CD8-positive, alpha-beta memory T cell (primary cell): ENCODE measurements around the gene CLEC2L. TPM values are rescaled to one million over a fixed set of nuclear protein-coding genes. Genes with fewer than 3 reads are reported as not detected.

ENCODE experiments used
- CTCF ChIA-PET: fragments of 350-600 bp; sonication (Branson Sonifier 250); formaldehyde crosslinking; loops from one replicate; lab custom pipeline; 2021; ENCODE audit warnings: antibody characterized with exemption; lab: Charles Lee
- POLR2A ChIA-PET: fragments of 350-600 bp; sonication (Branson Sonifier 250); formaldehyde crosslinking; loops from one replicate; lab custom pipeline; 2021; ENCODE audit warnings: antibody characterized with exemption; lab: Charles Lee
- DNase-seq, 5 donors: peaks; one replicate each; pipeline versions ENCODE4 v3.0.0 to v3.0.0-alpha.2; 2020 to 2022; ENCODE audit warnings: mixed read lengths in 1 of 5
- H3K27ac ChIP-seq: one replicate; pipeline ENCODE4 v1.7.0; 2013; ENCODE audit warnings: low read depth, mild to moderate bottlenecking, low read length, moderate library complexity
- H3K27me3 ChIP-seq: 2 replicates; pipeline ENCODE4 v1.7.0; 2013; ENCODE audit warnings: low read length, mild to moderate bottlenecking; ENCODE audit not compliant: insufficient read depth, poor library complexity, severe bottlenecking
- H3K36me3 ChIP-seq: 2 replicates; pipeline ENCODE4 v1.7.0; 2013; ENCODE audit warnings: mild to moderate bottlenecking, low read length, moderate library complexity; ENCODE audit not compliant: insufficient read depth
- H3K4me1 ChIP-seq: 2 replicates; pipeline ENCODE4 v1.7.0; 2013; ENCODE audit warnings: mild to moderate bottlenecking, low read length, moderate library complexity; ENCODE audit not compliant: insufficient read depth
- H3K4me3 ChIP-seq: 2 replicates; pipeline ENCODE4 v1.7.0; 2013; ENCODE audit warnings: mild to moderate bottlenecking, low read length
- H3K9me3 ChIP-seq: 2 replicates; pipeline ENCODE4 v1.7.0; 2013; ENCODE audit warnings: mild to moderate bottlenecking, low read length
- H3K27ac Mint-ChIP-seq, 8 donors: one replicate each; pipeline ENCODE4 v1.8.0; 2020 to 2021; ENCODE audit warnings: mixed read lengths in 8 of 8, mild to moderate bottlenecking in 6 of 8, inconsistent platforms in 3 of 8, moderate library complexity in 3 of 8
- H3K27me3 Mint-ChIP-seq, 2 donors: one replicate each; pipeline ENCODE4 v1.8.0; 2020 to 2021; ENCODE audit warnings: mixed read lengths in 2 of 2, mild to moderate bottlenecking in 1 of 2, moderate library complexity in 1 of 2
- H3K36me3 Mint-ChIP-seq, 3 donors: one replicate each; pipeline ENCODE4 v1.8.0; 2020 to 2021; ENCODE audit warnings: mixed read lengths in 3 of 3, inconsistent platforms in 1 of 3, mild to moderate bottlenecking in 1 of 3
- H3K4me1 Mint-ChIP-seq, 3 donors: one replicate each; pipeline ENCODE4 v1.8.0; 2020 to 2021; ENCODE audit warnings: mixed read lengths in 3 of 3, inconsistent platforms in 1 of 3, mild to moderate bottlenecking in 1 of 3
- H3K4me3 Mint-ChIP-seq, 7 donors: one replicate each; pipeline ENCODE4 v1.8.0; 2020 to 2021; ENCODE audit warnings: mixed read lengths in 7 of 7, mild to moderate bottlenecking in 6 of 7, moderate library complexity in 4 of 7, inconsistent platforms in 2 of 7
- H3K9me3 Mint-ChIP-seq, 5 donors: one replicate each; pipeline ENCODE4 v1.8.0; 2020 to 2022; ENCODE audit warnings: mixed read lengths in 5 of 5, mild to moderate bottlenecking in 3 of 5, moderate library complexity in 2 of 5, inconsistent platforms in 1 of 5
- polyA plus RNA-seq: library from polyadenylated mRNA; unstranded; fragments of 300-500 nt; fragmentation: Illumina TruSeq; gene quantifications from one replicate; pipeline ENCODE4 v1.2.3, GENCODE V29; 2021
- total RNA-seq, 2 experiments: library from RNA; stranded (reverse); gene quantifications; one replicate each; pipeline ENCODE4 v1.2.3, GENCODE V29; 2021

The CLEC2L gene
- total RNA-seq (not detected), polyA plus RNA-seq (not detected)

- CTCF ChIA-PET = no interaction called here
Observed at GRCh38 chr7:139523199-139523941, at the start of gene CLEC2L. TSS of gene CLEC2L (plus strand) at chr7:139523685. CDS start at chr7:139523928, 243 bp downstream.

GRCh38 chr7:139476139-139476538 lies 47.3 kb upstream of the CLEC2L start:
- DNase-seq = no peak
- peak overlapping the region in 1 of 8 donors; percentile 18 for H3K27ac Mint-ChIP-seq
- CTCF ChIA-PET = no interaction called here
- POLR2A ChIA-PET = no interaction called here
- H3K27ac ChIP-seq = no peak overlapping the region
- H3K4me1 ChIP-seq = no peaks in the 10 kb centered on the region
- H3K9me3 Mint-ChIP-seq = peaks cover 3 to 11% (median 9%) of the 10 kb centered on the region in 5 donors
- H3K27me3 ChIP-seq = peaks cover 3% of the 10 kb centered on the region
- H3K36me3 Mint-ChIP-seq = peaks cover 0 to 9% (median 5%) of the 10 kb centered on the region in 3 donors
- no peak overlapping the region for H3K4me3 Mint-ChIP-seq
- H3K4me3 ChIP-seq = no peak overlapping the region
- H3K27me3 Mint-ChIP-seq = peaks cover 12 to 13% of the 10 kb centered on the region in 2 donors
- H3K4me1 Mint-ChIP-seq = no peaks in the 10 kb centered on the region
- no peaks in the 10 kb centered on the region for H3K36me3 ChIP-seq
- H3K9me3 ChIP-seq = no peaks in the 10 kb centered on the region

More at GRCh38 chr7:139523199-139523941, at the start of gene CLEC2L:
- Histone ChIP-seq H3K27ac (no peak within 1 kb of the TSS), H3K9me3 (no peaks in the 10 kb centered on the region), H3K27me3 (peaks cover 5% of the 10 kb centered on the region), H3K36me3 (no peaks in the 10 kb centered on the region), H3K4me1 (no peaks in the 10 kb centered on the region), H3K4me3 (no peak within 1 kb of the TSS)
- H3K4me3 Mint-ChIP-seq = peak within 1 kb of the TSS in 1 of 7 donors; percentile 48
- POLR2A ChIA-PET = no interaction called here
- no peak for DNase-seq
- H3K27me3 Mint-ChIP-seq = peaks cover 32 to 52% of the 10 kb centered on the region in 2 donors
- peaks cover 0 to 3% (median 0%) of the 10 kb centered on the region in 5 donors for H3K9me3 Mint-ChIP-seq
- peaks cover 2 to 7% (median 6%) of the 10 kb centered on the region in 3 donors for H3K4me1 Mint-ChIP-seq
- H3K36me3 Mint-ChIP-seq = no peaks in the 10 kb centered on the region
- no peak within 1 kb of the TSS for H3K27ac Mint-ChIP-seq

- no peaks in the 10 kb centered on the region for H3K9me3 ChIP-seq
- peaks cover 0 to 9% (median 5%) of the 10 kb centered on the region in 3 donors for H3K36me3 Mint-ChIP-seq
- H3K27ac Mint-ChIP-seq = no peak overlapping the region
- H3K9me3 Mint-ChIP-seq = peaks cover 3 to 11% (median 9%) of the 10 kb centered on the region in 5 donors
- no peaks in the 10 kb centered on the region for H3K36me3 ChIP-seq
- H3K27me3 ChIP-seq = peaks cover 7% of the 10 kb centered on the region
- H3K4me3 ChIP-seq = no peak overlapping the region
- no peaks in the 10 kb centered on the region for H3K4me1 Mint-ChIP-seq
- ChIA-PET POLR2A (interaction anchor here (0.6 kb wide), 1 partner anchor 21 kb away, joined by 3 read pairs; no protein-coding TSS in a partner anchor), CTCF (no interaction called here)
- H3K4me3 Mint-ChIP-seq = no peak overlapping the region
- H3K27me3 Mint-ChIP-seq = peaks cover 16 to 17% of the 10 kb centered on the region in 2 donors
- H3K27ac ChIP-seq = no peak overlapping the region
- no peak for DNase-seq
- H3K4me1 ChIP-seq = no peaks in the 10 kb centered on the region
Observed at GRCh38 chr7:139476891-139477290, 46.6 kb upstream of the CLEC2L start.

GRCh38 chr7:139479620-139480019 lies 43.9 kb upstream of the CLEC2L start:
- Mint-ChIP-seq H3K27ac (no peak overlapping the region), H3K27me3 (peaks cover 27% of the 10 kb centered on the region in 2 donors), H3K4me3 (no peak overlapping the region), H3K36me3 (peaks cover 0 to 4% (median 0%) of the 10 kb centered on the region in 3 donors), H3K9me3 (peaks cover 0 to 2% (median 0%) of the 10 kb centered on the region in 5 donors), H3K4me1 (peaks cover 4 to 7% (median 4%) of the 10 kb centered on the region in 3 donors)
- no peak overlapping the region for H3K27ac ChIP-seq
- POLR2A ChIA-PET = no interaction called here
- H3K4me1 ChIP-seq = no peaks in the 10 kb centered on the region
- no peaks in the 10 kb centered on the region for H3K9me3 ChIP-seq
- H3K36me3 ChIP-seq = no peaks in the 10 kb centered on the region
- H3K27me3 ChIP-seq = peaks cover 18% of the 10 kb centered on the region
- CTCF ChIA-PET = interaction anchor here (1.1 kb wide), 1 partner anchor 9 kb away, joined by 3 read pairs; no protein-coding TSS in a partner anchor
- DNase-seq = no peak
- no peak overlapping the region for H3K4me3 ChIP-seq

GRCh38 chr7:139481364-139481763 lies 42.1 kb upstream of the CLEC2L start:
- POLR2A ChIA-PET = no interaction called here
- no peaks in the 10 kb centered on the region for H3K9me3 Mint-ChIP-seq
- H3K36me3 Mint-ChIP-seq = no peaks in the 10 kb centered on the region
- CTCF ChIA-PET = no interaction called here
- H3K27me3 Mint-ChIP-seq = peaks cover 29 to 41% of the 10 kb centered on the region in 2 donors
- H3K27ac ChIP-seq = no peak overlapping the region
- H3K9me3 ChIP-seq = no peaks in the 10 kb centered on the region
- H3K27ac Mint-ChIP-seq = no peak overlapping the region
- DNase-seq = no peak
- peaks cover 18% of the 10 kb centered on the region for H3K27me3 ChIP-seq
- H3K4me1 ChIP-seq = no peaks in the 10 kb centered on the region
- peaks cover 4 to 7% (median 4%) of the 10 kb centered on the region in 3 donors for H3K4me1 Mint-ChIP-seq
- no peaks in the 10 kb centered on the region for H3K36me3 ChIP-seq
- no peak overlapping the region for H3K4me3 ChIP-seq
- no peak overlapping the region for H3K4me3 Mint-ChIP-seq

GRCh38 chr7:139482122-139482521 lies 41.4 kb upstream of the CLEC2L start:
- DNase-seq = no peak
- H3K4me3 ChIP-seq = no peak overlapping the region
- Mint-ChIP-seq H3K9me3 (no peaks in the 10 kb centered on the region), H3K27me3 (peaks cover 26 to 46% of the 10 kb centered on the region in 2 donors), H3K36me3 (no peaks in the 10 kb centered on the region), H3K4me3 (peak overlapping the region in 4 of 7 donors; percentile 29 to 73 (median 52)), H3K27ac (no peak overlapping the region), H3K4me1 (peaks cover 4 to 7% (median 4%) of the 10 kb centered on the region in 3 donors)
- POLR2A ChIA-PET = no interaction called here
- CTCF ChIA-PET = interaction anchor here (0.7 kb wide), 1 partner anchor 1479 kb away, joined by 3 read pairs; no protein-coding TSS in a partner anchor
- H3K9me3 ChIP-seq = no peaks in the 10 kb centered on the region
- H3K36me3 ChIP-seq = no peaks in the 10 kb centered on the region
- no peak overlapping the region for H3K27ac ChIP-seq
- H3K4me1 ChIP-seq = no peaks in the 10 kb centered on the region
- H3K27me3 ChIP-seq = peaks cover 18% of the 10 kb centered on the region

GRCh38 chr7:139482662-139483466 lies 40.6 kb upstream of the CLEC2L start:
- ChIA-PET POLR2A (no interaction called here), CTCF (interaction anchor here (0.7 kb wide), 1 partner anchor 1480 kb away, joined by 3 read pairs; no protein-coding TSS in a partner anchor)
- Histone ChIP-seq H3K27me3 (peaks cover 18% of the 10 kb centered on the region), H3K36me3 (no peaks in the 10 kb centered on the region), H3K27ac (no peak overlapping the region), H3K9me3 (no peaks in the 10 kb centered on the region), H3K4me1 (no peaks in the 10 kb centered on the region), H3K4me3 (peak overlapping the region; percentile 19)
- Mint-ChIP-seq H3K36me3 (no peaks in the 10 kb centered on the region), H3K4me3 (peak overlapping the region in 5 of 7 donors; percentile 29 to 74 (median 62)), H3K4me1 (peaks cover 4 to 7% (median 4%) of the 10 kb centered on the region in 3 donors), H3K27me3 (peaks cover 27 to 49% of the 10 kb centered on the region in 2 donors), H3K9me3 (no peaks in the 10 kb centered on the region), H3K27ac (no peak overlapping the region)
- DNase-seq = peak in 1 of 5 donors; percentile 7
